ENCODE results near the gene BTG2. TPM values are rescaled to one million over a fixed set of nuclear protein-coding genes. Genes with fewer than 3 reads are reported as not detected.

The BTG2 gene
- total and polyA plus RNA-seq, 2 donors = 171 to 174 TPM

DNA sequence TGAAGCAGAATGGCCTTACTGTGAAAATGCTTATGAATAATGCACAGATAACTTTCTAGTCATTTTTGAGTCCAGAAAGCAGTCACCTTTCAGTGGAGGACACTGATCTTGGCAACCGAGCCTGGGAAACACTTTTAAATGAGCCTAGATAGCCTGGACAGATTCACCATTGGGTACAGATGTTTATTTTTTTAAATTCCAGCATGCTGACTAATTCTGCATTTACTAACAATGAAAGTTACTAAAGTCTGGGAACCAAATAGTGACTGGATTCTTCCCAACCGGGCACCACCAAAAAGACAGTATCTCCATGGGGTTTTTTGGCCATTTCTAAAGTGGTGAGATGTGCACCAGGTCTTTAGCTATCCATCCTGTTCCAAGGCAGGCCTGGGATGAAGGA, 48.9 kb downstream of the BTG2 start:
- Histone ChIP-seq H3K27me3 (ENCODE audit: control insufficient read depth in 2 of 2, insufficient read depth in 1 of 2, low read length in 1 of 2) (peaks cover 0 to 49% of the 10 kb centered on the region in 2 donors), H3K27ac (ENCODE audit: low read depth in 1 of 2, low read length in 1 of 2) (no peak overlapping the region), H3K36me3 (ENCODE audit: control insufficient read depth in 2 of 2, insufficient read depth in 2 of 2, low read length in 1 of 2) (no peaks in the 10 kb centered on the region), H3K4me1 (ENCODE audit: control insufficient read depth in 2 of 2, insufficient read depth in 2 of 2, low read length in 2 of 2) (peaks cover 0 to 2% of the 10 kb centered on the region in 2 donors), H3K4me3 (ENCODE audit: low read length in 2 of 2) (no peak overlapping the region), H3K9me3 (ENCODE audit: control insufficient read depth in 2 of 2, insufficient read depth in 1 of 2, low read length in 1 of 2) (no peaks in the 10 kb centered on the region)
- no peak for DNase-seq (ENCODE audit: low read depth in 6 of 9, low spot score in 9 of 9)
- 73% methylated on average over 2 of the region's 2 CpGs for WGBS

DNA sequence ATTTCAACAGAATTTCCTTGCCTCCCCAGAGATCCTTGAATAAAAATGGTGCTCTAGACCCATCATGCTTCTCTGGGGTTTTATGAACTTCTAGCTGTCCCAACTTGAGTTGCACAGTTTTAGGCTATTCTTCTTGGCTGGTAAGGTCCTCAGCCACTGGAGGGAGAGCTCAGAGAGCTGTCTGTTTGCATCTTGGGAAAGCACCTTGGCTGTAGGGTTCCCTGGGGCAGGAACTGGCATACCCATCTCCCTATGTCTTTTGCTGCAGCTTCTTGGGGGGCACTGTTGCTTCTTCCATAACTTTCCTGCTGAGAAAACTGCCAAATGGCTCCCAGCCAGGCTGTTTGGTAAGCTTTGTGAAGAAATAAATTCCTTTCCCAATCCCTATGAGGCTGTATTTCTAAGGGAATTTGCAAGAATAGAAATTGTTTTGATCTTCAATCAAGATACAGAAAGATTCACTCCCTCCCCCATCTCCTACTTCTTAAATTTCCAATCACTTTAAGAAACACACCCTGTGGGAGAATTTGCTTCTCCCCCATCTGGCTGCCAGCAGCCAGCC, 53.8 kb downstream of the BTG2 start:
- peaks cover 0 to 23% of the 10 kb centered on the region in 2 donors for H3K27me3 ChIP-seq (ENCODE audit: control insufficient read depth in 2 of 2, insufficient read depth in 1 of 2, low read length in 1 of 2)
- H3K9me3 ChIP-seq (ENCODE audit: control insufficient read depth in 2 of 2, insufficient read depth in 1 of 2, low read length in 1 of 2) = no peaks in the 10 kb centered on the region
- no peak for DNase-seq (ENCODE audit: low read depth in 6 of 9, low spot score in 9 of 9)
- H3K4me1 ChIP-seq (ENCODE audit: control insufficient read depth in 2 of 2, insufficient read depth in 2 of 2, low read length in 2 of 2) = peaks cover 3 to 14% of the 10 kb centered on the region in 2 donors
- no peak overlapping the region for H3K4me3 ChIP-seq (ENCODE audit: low read length in 2 of 2)
- H3K36me3 ChIP-seq (ENCODE audit: control insufficient read depth in 2 of 2, insufficient read depth in 2 of 2, low read length in 1 of 2) = no peaks in the 10 kb centered on the region
- H3K27ac ChIP-seq (ENCODE audit: low read depth in 1 of 2, low read length in 1 of 2) = no peak overlapping the region

Other genes starting within 250 kb of the BTG2 start
- gene MYOG, start 219.5 kb upstream of the BTG2 start, total RNA-seq = 7.8 TPM
- gene MYOG, start 219.5 kb upstream of the BTG2 start, polyA plus RNA-seq = 4.7 TPM
- gene ADORA1, start 177.8 kb upstream of the BTG2 start, total RNA-seq = 0.28 TPM
- gene ADORA1, start 177.8 kb upstream of the BTG2 start, polyA plus RNA-seq = 0.64 TPM
- gene MYBPH, start 129.7 kb upstream of the BTG2 start, total RNA-seq = 0.99 TPM
- 1.7 TPM for gene MYBPH, start 129.7 kb upstream of the BTG2 start, polyA plus RNA-seq
- gene CHI3L1, start 118.8 kb upstream of the BTG2 start, total RNA-seq = 7.4 TPM
- gene CHI3L1, start 118.8 kb upstream of the BTG2 start, polyA plus RNA-seq = 26.8 TPM
- 6.2 TPM for gene CHIT1, start 75.8 kb upstream of the BTG2 start, total RNA-seq
- gene CHIT1, start 75.8 kb upstream of the BTG2 start, polyA plus RNA-seq = 36.0 TPM
- 7.1 TPM for gene FMOD, start 45.6 kb downstream of the BTG2 start, total RNA-seq
- 7.5 TPM for gene FMOD, start 45.6 kb downstream of the BTG2 start, polyA plus RNA-seq
- gene PRELP, start 170.3 kb downstream of the BTG2 start, total RNA-seq = 0.09 TPM
- gene PRELP, start 170.3 kb downstream of the BTG2 start, polyA plus RNA-seq = 7.5 TPM
- 0.09 TPM for gene OPTC, start 188.6 kb downstream of the BTG2 start, total RNA-seq
- 0.39 TPM for gene OPTC, start 188.6 kb downstream of the BTG2 start, polyA plus RNA-seq

Data from thymus (tissue), 11 donors.